GM10266 (cell line): ENCODE measurements around the gene RNU7-1.

ENCODE experiments used
- DNase-seq: peaks from one replicate; pipeline ENCODE4 v3.0.0; 2012; ENCODE audit errors: extremely low spot score
- TF ChIP-seq, protein P1 (sequence below): IDR thresholded peaks from 2 replicates; pipeline ENCODE4 v1.5.1; 2012; ENCODE audit warnings: mild to moderate bottlenecking, low read depth; ENCODE audit not compliant: control insufficient read depth, insufficient read depth; ENCODE audit errors: missing control alignments

RNU7-1 gene

GRCh38 chr12:6943722-6944380, at the start of gene RNU7-1, which contains the start of gene C12orf57:
Gene RNU7-1, plus strand, starts transcription at chr12:6943816.
Gene C12orf57, plus strand, starts transcription at chr12:6944022. Its CDS starts 100 bp downstream, at chr12:6944122.
- peak; percentile 78 for DNase-seq
- TF ChIP-seq, protein P1, sequence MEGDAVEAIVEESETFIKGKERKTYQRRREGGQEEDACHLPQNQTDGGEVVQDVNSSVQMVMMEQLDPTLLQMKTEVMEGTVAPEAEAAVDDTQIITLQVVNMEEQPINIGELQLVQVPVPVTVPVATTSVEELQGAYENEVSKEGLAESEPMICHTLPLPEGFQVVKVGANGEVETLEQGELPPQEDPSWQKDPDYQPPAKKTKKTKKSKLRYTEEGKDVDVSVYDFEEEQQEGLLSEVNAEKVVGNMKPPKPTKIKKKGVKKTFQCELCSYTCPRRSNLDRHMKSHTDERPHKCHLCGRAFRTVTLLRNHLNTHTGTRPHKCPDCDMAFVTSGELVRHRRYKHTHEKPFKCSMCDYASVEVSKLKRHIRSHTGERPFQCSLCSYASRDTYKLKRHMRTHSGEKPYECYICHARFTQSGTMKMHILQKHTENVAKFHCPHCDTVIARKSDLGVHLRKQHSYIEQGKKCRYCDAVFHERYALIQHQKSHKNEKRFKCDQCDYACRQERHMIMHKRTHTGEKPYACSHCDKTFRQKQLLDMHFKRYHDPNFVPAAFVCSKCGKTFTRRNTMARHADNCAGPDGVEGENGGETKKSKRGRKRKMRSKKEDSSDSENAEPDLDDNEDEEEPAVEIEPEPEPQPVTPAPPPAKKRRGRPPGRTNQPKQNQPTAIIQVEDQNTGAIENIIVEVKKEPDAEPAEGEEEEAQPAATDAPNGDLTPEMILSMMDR: no peak

DNA sequence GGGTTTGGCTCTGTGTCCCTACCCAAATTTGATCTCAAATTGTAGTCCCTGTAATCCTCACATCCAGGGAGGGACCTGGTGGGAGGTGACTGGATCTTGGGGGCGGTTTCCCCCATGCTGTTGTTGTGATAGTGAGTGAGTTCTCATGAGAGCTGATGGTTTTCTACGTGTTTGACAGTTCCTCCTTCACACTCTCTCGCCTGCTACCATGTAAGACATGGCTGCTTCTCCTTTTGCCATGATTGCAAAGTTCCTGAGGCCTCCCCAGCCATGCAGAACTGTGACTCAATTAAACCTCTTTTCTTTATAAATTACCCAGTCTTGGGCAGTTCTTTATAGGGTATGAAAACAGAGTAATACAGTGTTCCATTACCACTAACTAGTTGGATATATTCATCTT, 49.3 kb upstream of the RNU7-1 start:
- no peak for DNase-seq

DNA sequence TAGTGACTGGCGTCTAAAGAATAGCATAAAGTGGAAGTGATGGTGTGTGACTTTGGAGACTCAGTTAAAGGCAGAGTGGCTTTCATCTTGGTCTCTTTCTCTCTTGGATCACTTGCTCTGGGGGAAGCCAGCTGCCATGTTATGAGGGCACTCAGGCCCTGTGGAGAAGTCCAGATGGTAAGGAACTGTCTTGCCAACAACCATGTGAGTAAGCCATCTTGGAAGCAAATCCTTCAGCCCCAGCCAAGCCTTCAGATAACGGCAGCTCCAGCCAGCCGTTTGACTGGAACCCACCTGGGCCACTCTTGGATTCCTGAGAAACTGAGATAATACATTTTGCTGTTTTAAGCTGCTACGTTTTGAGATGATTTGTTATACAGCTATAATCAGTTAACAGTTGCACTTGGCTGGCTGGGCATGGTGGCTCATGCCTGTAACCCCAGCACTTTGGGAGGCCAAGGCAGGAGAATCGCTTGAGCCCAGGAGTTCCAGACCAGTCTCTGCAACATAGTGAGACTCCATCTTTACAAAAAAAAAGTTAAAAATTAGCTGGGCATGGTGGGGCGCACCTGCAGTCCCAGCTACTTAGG, 46.7 kb upstream of the RNU7-1 start:
- DNase-seq: no peak
- TF ChIP-seq, protein P1: no peak

More for the DNA sequence above, 49.3 kb upstream of the RNU7-1 start:
- TF ChIP-seq, protein P1: no peak

GRCh38 chr12:6899427-6899826, 44.2 kb upstream of the RNU7-1 start:
- TF ChIP-seq, protein P1: no peak
- DNase-seq: no peak

DNA sequence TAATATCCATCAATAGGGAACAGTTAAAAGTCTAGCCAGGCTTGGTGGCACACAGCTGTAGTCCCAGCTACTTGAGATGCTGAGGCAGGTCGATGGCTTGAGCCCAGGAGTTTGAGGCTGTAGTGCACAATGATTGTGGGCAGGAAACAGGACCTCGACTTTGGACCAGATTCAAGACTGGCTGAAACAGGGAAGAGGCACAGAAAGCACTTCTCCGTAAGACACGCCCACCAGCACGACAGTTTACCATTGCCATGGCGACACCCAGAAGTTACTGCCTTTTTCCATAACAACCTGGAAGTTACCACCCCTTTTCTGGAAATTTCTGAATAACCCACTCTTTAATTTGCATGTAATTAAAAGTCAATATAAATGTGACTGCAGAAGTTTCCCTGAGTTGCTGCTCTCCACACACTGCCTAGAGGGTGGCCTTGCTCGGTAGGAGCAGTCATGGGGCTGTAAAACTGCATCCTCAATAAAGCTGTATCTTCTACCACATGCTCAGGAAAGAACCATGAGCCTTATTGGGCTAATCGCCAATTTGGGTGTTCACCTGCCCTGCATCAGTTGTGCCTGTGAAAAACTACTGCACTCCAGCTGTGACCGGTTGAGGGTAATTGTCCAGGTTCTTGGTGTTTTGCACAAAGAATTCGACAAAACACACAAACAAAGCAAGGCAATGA, 43.6 kb upstream of the RNU7-1 start:
- TF ChIP-seq, protein P1: no peak
- no peak for DNase-seq

DNA sequence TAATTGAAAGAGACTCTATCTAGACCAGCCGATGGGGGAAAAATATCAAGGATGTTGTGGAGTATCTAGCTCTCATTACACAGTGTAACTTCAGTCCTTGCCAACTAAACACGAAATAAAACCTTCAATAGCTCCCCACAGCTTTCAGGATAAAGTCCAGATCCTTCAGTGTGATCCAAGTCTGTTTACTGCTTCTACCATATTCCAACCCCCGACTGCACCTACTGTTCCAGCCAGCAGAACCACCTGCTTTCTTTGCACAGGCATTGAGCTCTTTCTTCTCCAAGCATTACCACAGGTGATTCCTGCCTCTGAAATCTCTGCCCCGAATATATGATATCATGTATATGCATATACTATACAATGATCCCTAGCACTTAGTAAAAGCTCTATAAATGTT, 41.2 kb upstream of the RNU7-1 start:
- TF ChIP-seq, protein P1: no peak
- DNase-seq: no peak

- no peak for DNase-seq
- TF ChIP-seq, protein P1: no peak
Observed at GRCh38 chr12:6903722-6904121, 39.9 kb upstream of the RNU7-1 start.
